ENCODE results near the gene CTNNA3.

The CTNNA3 gene

GRCh38 chr10:66842867-66843266 lies 853.1 kb downstream of the CTNNA3 start:
- Histone ChIP-seq H3K36me3 (no peaks in the 10 kb centered on the region), H3K4me3 (ENCODE audit: low read depth in 1 of 2, low read length in 1 of 2) (no peak overlapping the region), H3K4me1 (ENCODE audit: control insufficient read depth in 1 of 2, insufficient read depth in 1 of 2, low read depth in 1 of 2, low read length in 1 of 2) (no peaks in the 10 kb centered on the region), H3K9me3 (no peaks in the 10 kb centered on the region), H3K27ac (no peak overlapping the region), H3K27me3 (no peaks in the 10 kb centered on the region)
- TF ChIP-seq CTCF (IDR thresholded peaks at IDR 0.05) = no peak

- Histone ChIP-seq H3K27ac (no peak overlapping the region), H3K36me3 (no peaks in the 10 kb centered on the region)
- TF ChIP-seq CTCF (IDR thresholded peaks at IDR 0.05) = no peak
Measured at GRCh38 chr10:66842371-66842770, 853.6 kb downstream of the CTNNA3 start.

GRCh38 chr10:66838656-66839055 lies 857.3 kb downstream of the CTNNA3 start:
- Histone ChIP-seq H3K9me3 (no peaks in the 10 kb centered on the region), H3K4me3 (ENCODE audit: low read depth in 1 of 2, low read length in 1 of 2) (no peak overlapping the region), H3K4me1 (ENCODE audit: control insufficient read depth in 1 of 2, insufficient read depth in 1 of 2, low read depth in 1 of 2, low read length in 1 of 2) (no peaks in the 10 kb centered on the region), H3K36me3 (no peaks in the 10 kb centered on the region), H3K27ac (no peak overlapping the region), H3K27me3 (no peaks in the 10 kb centered on the region)
- no peak for TF ChIP-seq CTCF (IDR thresholded peaks at IDR 0.05)

More at GRCh38 chr10:66842371-66842770, 853.6 kb downstream of the CTNNA3 start:
- H3K27me3 ChIP-seq = no peaks in the 10 kb centered on the region
- H3K4me3 ChIP-seq (ENCODE audit: low read depth in 1 of 2, low read length in 1 of 2) = no peak overlapping the region
- H3K9me3 ChIP-seq = no peaks in the 10 kb centered on the region
- H3K4me1 ChIP-seq (ENCODE audit: control insufficient read depth in 1 of 2, insufficient read depth in 1 of 2, low read depth in 1 of 2, low read length in 1 of 2) = no peaks in the 10 kb centered on the region

GRCh38 chr10:66837990-66838389 lies 858.0 kb downstream of the CTNNA3 start:
- Histone ChIP-seq H3K27ac (no peak overlapping the region), H3K4me1 (ENCODE audit: control insufficient read depth in 1 of 2, insufficient read depth in 1 of 2, low read depth in 1 of 2, low read length in 1 of 2) (no peaks in the 10 kb centered on the region), H3K36me3 (no peaks in the 10 kb centered on the region), H3K4me3 (ENCODE audit: low read depth in 1 of 2, low read length in 1 of 2) (no peak overlapping the region), H3K27me3 (no peaks in the 10 kb centered on the region), H3K9me3 (no peaks in the 10 kb centered on the region)
- no peak for TF ChIP-seq CTCF (IDR thresholded peaks at IDR 0.05)

GRCh38 chr10:66837335-66837734 lies 858.7 kb downstream of the CTNNA3 start:
- no peak for TF ChIP-seq CTCF (IDR thresholded peaks at IDR 0.05)
- no peak overlapping the region for H3K27ac ChIP-seq
- H3K9me3 ChIP-seq = no peaks in the 10 kb centered on the region

GRCh38 chr10:66836771-66837170 lies 859.2 kb downstream of the CTNNA3 start:
- TF ChIP-seq CTCF (IDR thresholded peaks at IDR 0.05) = no peak
- H3K4me1 ChIP-seq (ENCODE audit: control insufficient read depth in 1 of 2, insufficient read depth in 1 of 2, low read depth in 1 of 2, low read length in 1 of 2) = no peaks in the 10 kb centered on the region
- no peaks in the 10 kb centered on the region for H3K9me3 ChIP-seq
- H3K36me3 ChIP-seq = no peaks in the 10 kb centered on the region
- H3K4me3 ChIP-seq (ENCODE audit: low read depth in 1 of 2, low read length in 1 of 2) = no peak overlapping the region
- H3K27ac ChIP-seq = no peak overlapping the region
- H3K27me3 ChIP-seq = no peaks in the 10 kb centered on the region

More at GRCh38 chr10:66837335-66837734, 858.7 kb downstream of the CTNNA3 start:
- no peaks in the 10 kb centered on the region for H3K36me3 ChIP-seq
- H3K4me3 ChIP-seq (ENCODE audit: low read depth in 1 of 2, low read length in 1 of 2) = no peak overlapping the region
- H3K27me3 ChIP-seq = no peaks in the 10 kb centered on the region
- H3K4me1 ChIP-seq (ENCODE audit: control insufficient read depth in 1 of 2, insufficient read depth in 1 of 2, low read depth in 1 of 2, low read length in 1 of 2) = no peaks in the 10 kb centered on the region
